CD4-positive, CD25-positive, alpha-beta regulatory T cell (primary cell): Measurements from ENCODE around the gene NDUFB7. TPM values are rescaled to one million over a fixed set of nuclear protein-coding genes. Genes with fewer than 3 reads are reported as not detected.
"Not testable (repeated sequence)": the region's sequence is repeated elsewhere in the genome, so short reads cannot be mapped to it uniquely, and the experiment has no call there.

Experiments used
- ATAC-seq, 2 donors: fragments of 150-1000 bp; cut with Tn5 transposase; one replicate each; pipeline ENCODE4 v1.10.0; 2021; ENCODE audit warnings: low read depth in 2 of 2, moderate number of reproducible peaks in 2 of 2, moderate library complexity in 1 of 2
- DNase-seq, 3 donors: peaks; one replicate each; pipeline versions ENCODE4 v3.0.0 to v3.0.0-alpha.2; 2012 to 2022; ENCODE audit warnings: mixed read lengths in 1 of 3
- H3K27ac ChIP-seq: one replicate; pipeline ENCODE4 v1.7.0; 2013; ENCODE audit warnings: mild to moderate bottlenecking, low read length; ENCODE audit not compliant: insufficient read depth, poor library complexity, severe bottlenecking
- H3K27me3 ChIP-seq: one replicate; pipeline ENCODE4 v1.7.0; 2013; ENCODE audit warnings: low read length; ENCODE audit not compliant: control insufficient read depth, insufficient read depth
- H3K36me3 ChIP-seq: one replicate; pipeline ENCODE4 v1.7.0; 2013; ENCODE audit warnings: mild to moderate bottlenecking, low read length, moderate library complexity; ENCODE audit not compliant: control insufficient read depth, insufficient read depth
- H3K4me1 ChIP-seq: 2 replicates; pipeline ENCODE4 v1.7.0; 2013; ENCODE audit warnings: mild to moderate bottlenecking, low read length; ENCODE audit not compliant: insufficient read depth, control insufficient read depth, poor library complexity, severe bottlenecking
- H3K4me3 ChIP-seq: one replicate; pipeline ENCODE4 v1.7.0; 2013; ENCODE audit warnings: low read depth, mild to moderate bottlenecking, low read length, moderate library complexity
- H3K9me3 ChIP-seq, 2 experiments: 1 replicate in 1 of 2; 2 replicates in 1 of 2; pipeline ENCODE4 v1.7.0; 2013; ENCODE audit warnings: low read length in 2 of 2, mild to moderate bottlenecking in 1 of 2, moderate library complexity in 1 of 2; ENCODE audit not compliant: control insufficient read depth in 2 of 2
- H3K27ac Mint-ChIP-seq, 3 donors: one replicate each; pipeline ENCODE4 v1.8.0; 2020 to 2022; ENCODE audit warnings: mild to moderate bottlenecking in 3 of 3, mixed read lengths in 3 of 3, moderate library complexity in 2 of 3
- H3K27me3 Mint-ChIP-seq: one replicate; pipeline ENCODE4 v1.8.0; 2022; ENCODE audit warnings: mild to moderate bottlenecking, mixed read lengths
- H3K36me3 Mint-ChIP-seq: one replicate; pipeline ENCODE4 v1.8.0; 2020; ENCODE audit warnings: mixed read lengths
- H3K4me1 Mint-ChIP-seq, 4 donors: one replicate each; pipeline ENCODE4 v1.8.0; 2020 to 2022; ENCODE audit warnings: mixed read lengths in 4 of 4, mild to moderate bottlenecking in 1 of 4
- H3K4me3 Mint-ChIP-seq, 4 donors: one replicate each; pipeline ENCODE4 v1.8.0; 2020 to 2022; ENCODE audit warnings: mild to moderate bottlenecking in 4 of 4, mixed read lengths in 4 of 4, moderate library complexity in 3 of 4
- H3K9me3 Mint-ChIP-seq, 7 donors: one replicate each; pipeline ENCODE4 v1.8.0; 2020 to 2022; ENCODE audit warnings: mixed read lengths in 7 of 7, mild to moderate bottlenecking in 3 of 7, moderate library complexity in 2 of 7
- polyA plus RNA-seq, 4 donors: library from polyadenylated mRNA; unstranded; fragments of 300-500 nt; fragmentation: Illumina TruSeq; gene quantifications; one replicate each; pipeline ENCODE4 v1.2.3, GENCODE V29; 2021
- total RNA-seq: library from RNA; stranded (reverse); gene quantifications from one replicate; pipeline ENCODE4 v1.2.3, GENCODE V29; 2022

The NDUFB7 gene
- total and polyA plus RNA-seq, 5 donors from 2014 or later: 51.4 to 238 (median 213) TPM

DNA sequence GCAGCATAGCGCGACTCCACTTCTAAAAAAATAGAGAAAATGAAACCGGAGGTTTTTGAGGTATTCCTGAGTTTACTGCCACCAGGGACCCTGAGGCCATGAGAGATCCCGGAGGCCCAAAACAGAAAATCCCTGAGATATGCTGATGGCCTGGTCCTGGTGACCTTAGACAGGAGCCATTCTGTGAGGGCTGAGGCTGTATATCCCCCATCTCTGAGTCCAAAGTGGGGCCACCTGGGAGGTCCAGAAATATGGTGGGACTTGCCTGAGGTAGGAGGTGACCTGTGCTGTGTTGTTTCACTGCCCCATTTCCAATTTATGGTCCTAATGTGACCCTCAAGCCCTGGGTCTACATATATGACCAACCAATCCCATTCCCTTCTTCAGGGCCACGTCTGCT is 12.5 kb upstream of the NDUFB7 start:
- H3K27ac ChIP-seq, H3K4me3 ChIP-seq, H3K9me3 ChIP-seq, DNase-seq, H3K9me3 Mint-ChIP-seq, H3K36me3 ChIP-seq, H3K36me3 Mint-ChIP-seq, ATAC-seq, H3K27ac Mint-ChIP-seq, H3K4me1 ChIP-seq, H3K27me3 ChIP-seq, H3K27me3 Mint-ChIP-seq, H3K4me1 Mint-ChIP-seq: not testable (repeated sequence)
- H3K4me3 Mint-ChIP-seq: peak overlapping the region in 1 of 4 donors; percentile 38

DNA sequence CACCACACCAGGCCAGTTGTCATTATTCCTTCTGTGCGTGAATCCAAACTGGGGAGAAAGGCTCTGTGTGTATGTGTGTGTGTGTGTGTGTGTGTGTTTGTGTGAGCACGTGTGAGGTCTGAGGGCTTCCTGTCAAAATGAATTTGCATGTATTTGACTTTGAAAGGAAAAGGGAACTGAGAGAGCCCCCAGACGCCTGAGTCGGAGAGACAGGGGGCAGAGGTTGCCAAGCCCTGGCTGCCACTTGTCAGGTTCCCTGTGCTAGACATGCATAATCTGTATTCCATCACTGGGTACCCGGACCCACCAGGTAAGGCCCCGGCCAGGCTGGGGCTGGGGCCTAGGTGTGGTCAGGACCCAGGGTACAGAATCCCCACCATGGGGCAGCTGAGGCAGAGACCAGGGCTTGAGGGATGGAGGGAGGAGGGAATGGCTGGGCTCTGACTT is 11.1 kb upstream of the NDUFB7 start, which contains the start of gene CLEC17A:
TSS of gene CLEC17A (plus strand) at position 191 of the 447 bp plus-strand sequence. CDS start at position 268, 77 bp downstream.
- H3K4me1 ChIP-seq: no peaks in the 10 kb centered on the region
- Mint-ChIP-seq H3K36me3 (no peaks in the 10 kb centered on the region), H3K4me3 (no peak within 1 kb of the TSS), H3K9me3 (no peaks in the 10 kb centered on the region), H3K27me3 (no peaks in the 10 kb centered on the region), H3K4me1 (peaks cover 0 to 3% (median under 1%) of the 10 kb centered on the region in 4 donors), H3K27ac (peak within 1 kb of the TSS in 1 of 3 donors; percentile 56)
- H3K36me3 ChIP-seq: no peaks in the 10 kb centered on the region
- no peak for ATAC-seq
- H3K9me3 ChIP-seq: no peaks in the 10 kb centered on the region
- H3K27ac ChIP-seq: no peak within 1 kb of the TSS
- H3K4me3 ChIP-seq: no peak within 1 kb of the TSS
- H3K27me3 ChIP-seq: no peaks in the 10 kb centered on the region
- no peak for DNase-seq

DNA sequence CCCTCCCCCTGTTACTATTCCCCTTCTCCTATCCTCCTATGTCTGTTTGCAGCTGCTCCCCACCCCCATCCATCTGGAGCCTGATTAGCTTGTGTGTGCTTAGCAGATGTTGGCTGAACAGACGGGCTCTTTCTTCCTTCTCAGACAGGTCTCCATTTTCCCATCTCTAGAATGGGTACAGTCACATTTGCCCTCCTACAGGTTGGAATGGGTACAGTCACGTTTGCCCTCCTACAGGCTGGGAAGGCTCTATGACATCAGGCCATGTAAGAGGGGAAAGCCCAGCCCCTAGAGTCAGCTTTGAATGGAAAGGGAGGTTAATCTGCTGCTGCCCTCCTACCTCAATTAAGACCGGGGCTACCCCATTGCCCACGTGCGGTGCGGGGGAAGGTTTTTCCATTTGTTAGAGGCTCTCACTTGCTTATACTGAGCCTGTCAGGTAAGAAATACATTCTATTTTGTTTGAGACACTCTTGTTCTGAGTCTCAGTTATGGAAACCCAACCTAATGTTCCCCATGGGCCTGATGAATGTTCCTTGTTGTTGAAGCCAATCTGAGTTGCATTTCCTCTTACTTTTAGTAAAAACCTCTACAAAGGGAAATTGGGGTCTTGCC is 8.9 kb upstream of the NDUFB7 start:
- H3K27me3 ChIP-seq: no peaks in the 10 kb centered on the region
- DNase-seq (no peak), ATAC-seq (no peak)
- H3K4me1 ChIP-seq: no peaks in the 10 kb centered on the region
- Mint-ChIP-seq H3K27ac (no peak overlapping the region), H3K27me3 (no peaks in the 10 kb centered on the region), H3K36me3 (no peaks in the 10 kb centered on the region), H3K4me3 (no peak overlapping the region), H3K9me3 (no peaks in the 10 kb centered on the region), H3K4me1 (peaks cover 0 to 3% (median under 1%) of the 10 kb centered on the region in 4 donors)
- H3K36me3 ChIP-seq: no peaks in the 10 kb centered on the region
- no peak overlapping the region for H3K27ac ChIP-seq
- H3K9me3 ChIP-seq: no peaks in the 10 kb centered on the region
- no peak overlapping the region for H3K4me3 ChIP-seq

DNA sequence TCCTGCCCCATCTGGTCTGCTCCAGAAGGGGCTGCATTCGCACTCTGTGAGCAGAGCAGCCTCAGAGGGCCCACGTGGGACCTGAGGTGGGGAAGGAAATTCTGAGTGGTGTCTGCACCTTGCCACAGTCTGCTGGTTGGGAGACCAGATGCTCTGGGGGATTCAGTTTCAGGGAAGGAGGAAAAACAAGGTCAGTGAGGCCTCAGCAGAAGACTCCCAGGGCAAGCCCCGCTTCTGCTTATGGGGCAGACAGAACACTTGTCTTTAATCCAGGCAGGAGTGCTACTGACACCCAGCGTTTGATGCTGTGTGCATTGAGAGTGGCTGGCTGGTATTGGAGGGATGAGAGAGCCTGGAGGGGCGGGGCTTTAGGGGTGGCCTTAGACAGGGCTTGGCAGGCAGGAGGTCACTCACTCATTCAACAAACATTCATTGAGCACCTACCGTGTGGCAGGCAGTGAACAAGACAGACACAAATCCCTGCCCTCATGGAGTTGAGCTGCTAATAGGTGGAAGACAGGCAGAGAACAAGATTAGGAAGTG is 6.1 kb upstream of the NDUFB7 start:
- ATAC-seq: no peak
- Mint-ChIP-seq H3K36me3 (no peaks in the 10 kb centered on the region), H3K27ac (peak overlapping the region in 1 of 3 donors; percentile 4), H3K4me3 (no peak overlapping the region), H3K4me1 (peaks cover 5 to 10% (median 6%) of the 10 kb centered on the region in 4 donors), H3K9me3 (peaks cover 0 to 2% (median 0%) of the 10 kb centered on the region in 7 donors), H3K27me3 (no peaks in the 10 kb centered on the region)
- Histone ChIP-seq H3K9me3 (no peaks in the 10 kb centered on the region), H3K27me3 (no peaks in the 10 kb centered on the region), H3K4me3 (no peak overlapping the region), H3K36me3 (no peaks in the 10 kb centered on the region), H3K4me1 (peaks cover 6% of the 10 kb centered on the region), H3K27ac (no peak overlapping the region)
- no peak for DNase-seq

DNA sequence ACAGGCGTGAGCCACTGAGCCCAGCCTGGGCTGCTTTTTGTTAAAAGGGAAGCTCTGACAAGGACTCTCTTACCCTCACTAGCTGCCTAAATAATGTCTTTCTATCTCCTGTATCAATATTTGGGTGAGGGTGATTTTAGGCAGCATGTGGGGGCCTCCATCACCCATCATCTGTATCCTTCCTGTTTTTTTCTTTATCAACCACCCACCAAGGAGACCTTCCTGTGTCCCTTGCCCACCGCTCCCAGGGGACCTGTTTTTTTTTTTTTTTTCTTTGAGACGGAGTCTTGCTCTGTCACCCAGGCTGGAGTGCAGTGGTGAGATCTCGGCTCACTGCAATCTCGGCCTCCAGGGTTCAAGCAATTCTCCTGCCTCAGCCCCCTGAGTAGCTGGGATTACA is 5.4 kb upstream of the NDUFB7 start:
- H3K9me3 ChIP-seq: no peaks in the 10 kb centered on the region
- Mint-ChIP-seq H3K36me3 (no peaks in the 10 kb centered on the region), H3K4me3 (no peak overlapping the region), H3K27me3 (no peaks in the 10 kb centered on the region), H3K27ac (peak overlapping the region in 1 of 3 donors; percentile 92), H3K9me3 (peaks cover 0 to 2% (median 0%) of the 10 kb centered on the region in 7 donors), H3K4me1 (peaks cover 5 to 10% (median 6%) of the 10 kb centered on the region in 4 donors)
- H3K4me3 ChIP-seq: no peak overlapping the region
- no peaks in the 10 kb centered on the region for H3K36me3 ChIP-seq
- no peak overlapping the region for H3K27ac ChIP-seq
- ATAC-seq (no peak), DNase-seq (no peak)
- peaks cover 7% of the 10 kb centered on the region for H3K4me1 ChIP-seq
- no peaks in the 10 kb centered on the region for H3K27me3 ChIP-seq

DNA sequence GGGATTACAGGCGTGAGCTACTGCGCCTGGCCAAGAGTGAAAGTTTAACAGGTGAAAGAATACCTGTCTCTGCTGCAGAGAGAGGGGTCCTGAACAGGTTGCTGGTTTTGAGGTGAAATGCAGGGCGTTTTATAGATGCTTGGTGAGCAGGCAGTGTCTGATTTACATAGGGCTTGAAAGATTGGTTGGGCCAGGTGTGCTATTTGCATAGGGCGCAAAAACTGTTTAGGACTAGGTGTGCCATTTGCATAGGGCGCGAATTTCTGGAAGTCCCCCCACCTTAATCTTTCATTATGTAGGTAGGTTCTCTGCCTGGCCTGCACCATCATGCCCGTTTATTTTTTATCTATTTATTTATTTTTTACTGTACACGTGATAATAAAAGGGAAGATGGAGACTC is 4.5 kb upstream of the NDUFB7 start:
- Histone ChIP-seq H3K4me3 (no peak overlapping the region), H3K27me3 (no peaks in the 10 kb centered on the region), H3K4me1 (peaks cover 14% of the 10 kb centered on the region), H3K36me3 (no peaks in the 10 kb centered on the region), H3K27ac (no peak overlapping the region), H3K9me3 (no peaks in the 10 kb centered on the region)
- Mint-ChIP-seq H3K9me3 (peaks cover 0 to 2% (median 0%) of the 10 kb centered on the region in 7 donors), H3K4me1 (peaks cover 5 to 17% (median 15%) of the 10 kb centered on the region in 4 donors), H3K27me3 (no peaks in the 10 kb centered on the region), H3K36me3 (peaks cover 4% of the 10 kb centered on the region), H3K4me3 (no peak overlapping the region), H3K27ac (no peak overlapping the region)
- DNase-seq (no peak), ATAC-seq (no peak)

DNA sequence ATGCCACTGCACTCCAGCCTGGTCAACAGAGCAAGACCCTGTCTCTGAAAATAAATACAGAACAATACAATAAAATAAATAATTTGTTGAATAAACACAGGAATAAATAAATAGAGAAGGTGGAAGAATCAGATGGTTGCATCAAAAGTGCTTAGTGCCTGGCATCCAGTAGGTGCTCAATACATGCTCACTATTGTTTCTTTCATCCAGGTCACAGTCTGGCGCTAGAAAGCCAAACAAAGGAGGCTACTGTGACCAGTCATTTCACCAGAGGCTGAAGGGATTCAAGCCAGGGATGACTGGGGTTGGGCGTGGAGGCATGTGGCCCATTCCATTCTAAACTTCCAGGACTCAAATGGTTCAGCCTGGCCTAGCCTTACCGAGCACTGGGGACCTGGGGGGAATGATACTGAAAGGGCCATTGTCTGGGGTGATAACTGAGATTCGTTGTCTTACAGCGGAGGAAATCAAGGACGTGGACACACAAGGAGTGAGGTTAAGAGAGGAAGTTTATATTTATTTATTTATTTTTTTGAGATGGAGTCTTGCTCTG is 3.6 kb upstream of the NDUFB7 start:
- peaks cover 0 to 2% (median 0%) of the 10 kb centered on the region in 7 donors for H3K9me3 Mint-ChIP-seq
- no peak for ATAC-seq
- Histone ChIP-seq H3K4me3 (no peak overlapping the region), H3K4me1 (peaks cover 22% of the 10 kb centered on the region), H3K27ac (no peak overlapping the region), H3K9me3 (no peaks in the 10 kb centered on the region), H3K36me3 (no peaks in the 10 kb centered on the region), H3K27me3 (no peaks in the 10 kb centered on the region)
- peak overlapping the region in 1 of 3 donors; percentile 44 for H3K27ac Mint-ChIP-seq
- peak overlapping the region in 1 of 4 donors; percentile 15 for H3K4me3 Mint-ChIP-seq
- no peak for DNase-seq
- peaks cover 4% of the 10 kb centered on the region for H3K36me3 Mint-ChIP-seq
- no peaks in the 10 kb centered on the region for H3K27me3 Mint-ChIP-seq
- H3K4me1 Mint-ChIP-seq: peaks cover 7 to 24% (median 15%) of the 10 kb centered on the region in 4 donors
